Smooth muscle cell of the brain vasculature (primary cell): ENCODE measurements around the gene FOXQ1.

Experiments
- DNase-seq: peaks from one replicate; pipeline ENCODE4 v3.0.0-alpha.2; 2012; ENCODE audit warnings: low read depth, low spot score

Gene FOXQ1

GRCh38 chr6:1363298-1363697 is 51.4 kb downstream of the FOXQ1 start:
- DNase-seq: no peak

- DNase-seq: no peak
Observed at GRCh38 chr6:1363729-1364572, 52.1 kb downstream of the FOXQ1 start.
